ENCODE data around the gene ATF6.
A peak's percentile ranks its signal among the peaks of the same experiment; 100 is the strongest.
"Not testable (repeated sequence)": the region's sequence is repeated elsewhere in the genome, so short reads cannot be mapped to it uniquely, and the experiment has no call there.

ATF6 gene

DNA sequence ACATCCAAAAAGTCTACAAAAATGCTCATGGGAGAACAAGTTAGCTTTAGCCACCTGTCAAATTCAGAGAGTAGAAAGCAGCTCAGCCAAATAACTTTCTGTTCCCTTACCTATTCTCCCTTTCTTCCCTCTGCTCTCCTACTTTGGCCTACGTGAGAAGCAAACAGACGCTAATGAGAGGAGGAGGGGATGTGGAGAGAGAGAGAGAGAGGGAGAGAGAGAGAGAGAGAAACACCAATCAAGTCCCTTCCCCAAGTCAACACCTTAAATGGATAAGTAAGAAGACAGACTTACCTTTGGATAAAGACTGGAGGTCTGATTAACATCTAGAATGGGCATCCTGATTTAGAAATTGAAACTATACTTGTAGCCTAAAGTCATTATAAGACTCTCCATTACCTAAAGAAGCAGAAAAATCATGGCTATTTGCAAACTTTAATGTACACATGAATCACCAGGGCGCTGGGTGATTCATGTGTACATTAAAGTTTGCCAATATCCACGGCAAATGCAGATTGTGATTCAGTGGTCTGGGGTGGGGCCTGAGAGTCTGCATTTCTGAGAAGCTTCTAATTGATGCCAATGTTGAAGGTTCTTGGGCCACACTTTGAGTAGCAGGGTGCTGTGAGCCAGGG is 29.7 kb upstream of the ATF6 start:
- DNase-seq, result no peak

DNA sequence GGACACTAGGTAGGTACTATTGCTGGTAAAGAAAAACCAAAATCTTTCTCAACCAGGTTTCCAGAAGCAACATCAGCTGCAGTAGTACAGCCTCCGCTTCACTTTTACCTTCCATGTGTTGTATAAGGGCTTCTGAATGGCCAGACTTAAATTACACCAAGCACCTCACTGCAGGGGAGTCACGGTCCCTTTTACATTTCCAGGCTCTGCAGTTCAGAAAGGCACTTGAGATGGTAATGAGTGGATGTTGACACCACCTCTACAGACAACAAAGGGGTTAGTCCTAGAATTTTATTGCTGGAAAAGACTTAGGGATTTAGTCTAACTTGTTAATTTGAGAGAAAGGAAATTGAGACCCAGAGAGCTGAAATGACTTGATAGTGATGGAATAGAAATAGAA is 28.5 kb upstream of the ATF6 start:
- DNase-seq, result no peak

- peak; percentile 73 for DNase-seq
Measured at GRCh38 chr1:161738627-161739287, 27.4 kb upstream of the ATF6 start.

DNA sequence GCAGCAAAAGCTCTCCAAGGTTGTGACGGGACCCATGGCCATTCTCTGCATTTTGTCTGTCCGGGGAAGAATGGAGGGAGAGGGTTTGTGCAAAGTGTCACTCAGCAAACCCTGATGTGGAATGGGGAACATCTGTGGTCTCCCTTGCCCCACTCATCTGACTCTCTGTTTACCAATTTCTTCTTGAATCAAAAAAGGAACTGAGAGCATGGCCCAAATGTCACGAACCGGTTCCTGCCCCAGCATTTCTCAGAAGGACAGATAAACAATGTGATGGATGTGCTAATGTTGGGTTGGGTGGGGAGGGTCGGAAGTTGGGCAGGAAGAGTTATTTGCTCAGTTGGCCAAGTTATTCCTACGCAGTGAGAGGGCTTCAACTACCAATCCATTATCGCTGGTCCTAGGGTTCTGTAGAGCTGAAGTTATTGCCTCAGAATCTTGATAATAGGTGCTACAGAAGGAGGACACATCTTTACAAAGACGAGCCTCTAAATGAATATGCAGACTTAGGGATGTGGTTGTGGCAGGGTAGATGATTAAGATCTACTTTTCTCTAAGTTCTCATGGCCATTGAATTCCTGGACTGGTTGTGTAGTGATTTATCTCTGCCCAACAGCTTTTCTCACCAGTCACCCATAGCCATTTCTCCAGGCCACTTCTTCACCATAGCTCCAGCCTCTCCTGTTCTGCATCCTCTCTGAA is 26.1 kb upstream of the ATF6 start:
- DNase-seq, result peak; percentile 30

- DNase-seq, result no peak
Measured at GRCh38 chr1:161740921-161741320, 25.2 kb upstream of the ATF6 start.

DNA sequence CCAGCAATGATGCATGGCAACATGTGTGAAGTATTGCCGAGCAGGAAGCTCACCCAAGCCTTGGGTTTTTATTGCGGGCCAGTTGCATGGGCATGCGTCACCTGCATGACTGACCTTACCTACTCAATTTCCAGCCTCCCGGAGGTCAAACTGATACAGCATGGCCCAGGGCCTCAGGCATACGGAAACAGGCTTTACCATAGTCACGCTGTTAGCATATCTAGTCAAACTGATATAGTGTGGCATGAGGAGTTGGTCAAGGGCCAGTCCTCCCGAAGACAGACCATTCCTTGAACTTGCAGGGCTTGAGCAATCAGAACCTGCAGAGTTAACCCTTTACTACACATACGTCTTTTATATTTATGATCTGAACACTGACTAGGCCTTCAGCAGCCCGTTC is 22.9 kb upstream of the ATF6 start:
- DNase-seq, result no peak

- no peak for DNase-seq
Measured at GRCh38 chr1:161747801-161748200, 18.3 kb upstream of the ATF6 start.

DNA sequence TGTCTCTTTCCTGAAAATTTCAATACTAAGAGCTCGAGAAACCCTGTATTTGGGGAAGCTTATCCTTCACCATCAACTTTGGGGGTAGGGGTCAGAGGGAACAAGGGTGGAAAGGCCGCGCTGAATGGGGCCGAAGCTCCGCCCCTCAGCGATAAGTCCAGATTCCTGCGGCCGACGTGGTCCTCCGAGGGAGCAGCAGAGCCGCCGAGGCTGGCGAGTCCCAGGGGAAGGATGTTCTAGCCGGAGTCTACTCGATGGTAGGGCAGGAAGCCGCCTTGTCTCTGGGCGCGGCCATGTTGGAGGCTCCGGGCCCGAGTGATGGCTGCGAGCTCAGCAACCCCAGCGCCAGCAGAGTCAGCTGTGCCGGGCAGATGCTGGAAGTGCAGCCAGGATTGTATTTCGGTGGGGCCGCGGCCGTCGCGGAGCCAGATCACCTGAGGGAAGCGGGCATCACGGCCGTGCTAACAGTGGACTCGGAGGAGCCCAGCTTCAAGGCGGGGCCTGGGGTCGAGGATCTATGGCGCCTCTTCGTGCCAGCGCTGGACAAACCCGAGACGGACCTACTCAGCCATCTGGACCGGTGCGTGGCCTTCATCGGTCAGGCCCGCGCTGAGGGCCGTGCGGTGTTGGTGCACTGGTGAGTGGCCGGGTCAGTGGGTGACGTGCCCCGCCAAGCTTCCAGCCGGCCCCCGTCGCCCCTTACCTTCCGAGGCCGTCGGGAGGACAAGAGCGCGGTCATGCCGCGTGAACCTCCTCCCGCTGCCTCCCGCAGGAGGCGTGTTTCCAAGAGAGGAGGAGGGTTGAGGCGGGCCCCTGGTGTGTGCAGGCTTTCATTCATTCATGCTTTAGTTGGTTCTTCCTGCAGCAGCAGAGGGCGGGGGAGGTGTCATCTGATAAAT is 16.4 kb upstream of the ATF6 start, which contains the start of gene DUSP12:
Gene DUSP12 (plus strand): TSS at position 278 of the 899 bp plus-strand sequence. CDS start 16 bp downstream, at position 294.
- DNase-seq, result peak; percentile 97

- peak; percentile 61 for DNase-seq
Measured at GRCh38 chr1:161763522-161764098, 2.5 kb upstream of the ATF6 start.

GRCh38 chr1:161768461-161768860 is 2.3 kb downstream of the ATF6 start:
- DNase-seq, result no peak

GRCh38 chr1:161768986-161769672 is 3.0 kb downstream of the ATF6 start:
- DNase-seq, result no peak

DNA sequence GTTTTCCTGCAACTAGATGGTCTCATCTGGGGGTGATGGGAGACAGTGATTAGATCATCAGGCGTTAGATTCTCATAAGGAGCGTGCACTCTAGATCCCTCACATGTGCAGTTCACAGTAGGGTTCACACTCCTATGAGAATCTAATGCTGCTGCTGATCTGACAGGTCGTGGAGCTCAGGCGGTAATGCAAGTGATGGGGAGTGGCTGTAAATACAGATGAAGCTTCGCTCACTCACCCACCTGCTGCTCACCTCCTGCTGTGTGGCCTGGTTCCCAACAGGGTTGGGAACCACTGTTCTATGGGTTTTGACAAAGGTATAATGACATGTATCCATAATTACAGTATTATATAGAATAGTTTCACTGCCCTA is 3.5 kb downstream of the ATF6 start:
- DNase-seq, result not testable (repeated sequence)

- no peak for DNase-seq
Measured at GRCh38 chr1:161770250-161770649, 4.1 kb downstream of the ATF6 start.

DNA sequence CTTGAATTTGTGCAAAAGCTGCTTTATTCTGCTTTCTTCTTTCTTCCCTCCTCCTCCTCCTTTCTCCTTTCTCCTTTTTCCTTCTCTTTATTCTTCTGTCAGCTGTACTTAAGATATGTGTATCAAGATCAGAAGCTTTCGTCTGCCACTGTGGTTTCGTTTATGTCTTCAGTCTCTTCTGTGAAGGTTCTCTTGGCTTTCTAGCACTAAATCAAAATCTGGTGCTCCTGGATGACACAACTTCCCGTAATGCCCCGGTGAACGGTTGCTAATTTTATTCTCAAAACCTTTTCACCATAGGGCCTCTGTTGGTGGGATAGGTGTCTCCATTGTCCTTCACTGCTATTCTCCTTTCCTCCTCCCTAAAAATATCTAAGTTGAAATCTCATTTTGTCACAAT is 5.0 kb downstream of the ATF6 start:
- DNase-seq, result no peak

- no peak for DNase-seq
Measured at GRCh38 chr1:161771973-161772372, 5.9 kb downstream of the ATF6 start.

DNA sequence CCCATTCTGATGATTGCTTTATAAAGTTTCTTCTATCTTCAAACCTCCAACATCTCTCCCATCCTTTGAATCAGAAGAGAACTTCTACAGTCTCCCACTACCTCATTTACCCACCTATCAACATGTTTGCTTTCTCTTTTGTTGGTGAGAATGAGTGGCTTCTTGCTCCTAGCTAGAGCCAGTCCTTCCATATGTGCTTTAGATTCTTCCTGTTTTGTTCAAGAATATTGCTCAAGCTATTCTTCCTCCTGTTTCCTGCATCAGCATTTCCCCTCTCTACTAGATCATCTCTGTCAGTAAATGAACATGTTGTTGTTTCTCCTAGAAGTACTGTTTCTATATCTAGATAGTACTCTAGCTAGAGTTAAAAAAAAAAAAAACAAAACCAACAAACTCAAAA is 6.3 kb downstream of the ATF6 start:
- peak; percentile 43 for DNase-seq

DNA sequence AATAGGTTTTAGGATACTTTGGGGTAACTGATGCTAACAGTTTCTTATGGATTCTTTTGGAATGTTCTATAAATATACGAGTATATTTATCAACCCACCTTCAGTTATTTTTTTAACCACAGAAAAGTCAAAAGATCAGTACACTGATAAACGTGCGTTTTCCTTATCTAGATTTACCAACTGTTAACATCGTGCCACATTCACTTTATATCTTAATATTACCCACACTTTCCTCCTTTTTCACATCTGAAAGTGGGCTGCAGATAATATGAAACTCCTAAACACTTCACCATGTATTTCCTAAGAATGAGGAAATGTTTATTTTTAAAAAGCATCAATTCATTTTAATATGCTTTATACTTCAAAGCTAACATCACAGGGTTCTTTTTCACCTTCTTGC is 7.7 kb downstream of the ATF6 start:
- DNase-seq, result no peak

DNA sequence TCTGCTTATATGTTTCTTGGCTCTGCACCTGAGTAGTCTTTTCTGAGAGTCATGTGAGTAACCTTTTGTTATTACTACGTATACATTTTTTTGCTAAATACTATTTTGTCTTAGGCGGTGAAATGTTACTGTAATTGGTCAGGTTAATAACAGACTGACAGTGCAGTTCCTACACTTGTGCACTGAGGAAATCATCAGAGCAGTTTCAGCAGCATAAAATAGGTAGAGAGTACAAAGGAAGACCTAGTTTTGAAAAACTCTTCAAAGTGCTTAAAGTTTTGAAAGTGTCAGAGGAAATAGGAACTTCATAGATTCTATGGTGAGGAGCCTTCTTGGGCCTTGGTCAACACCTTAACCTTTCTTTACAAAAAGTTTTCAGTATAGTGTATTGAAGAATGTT is 11.1 kb downstream of the ATF6 start:
- no peak for DNase-seq

DNA sequence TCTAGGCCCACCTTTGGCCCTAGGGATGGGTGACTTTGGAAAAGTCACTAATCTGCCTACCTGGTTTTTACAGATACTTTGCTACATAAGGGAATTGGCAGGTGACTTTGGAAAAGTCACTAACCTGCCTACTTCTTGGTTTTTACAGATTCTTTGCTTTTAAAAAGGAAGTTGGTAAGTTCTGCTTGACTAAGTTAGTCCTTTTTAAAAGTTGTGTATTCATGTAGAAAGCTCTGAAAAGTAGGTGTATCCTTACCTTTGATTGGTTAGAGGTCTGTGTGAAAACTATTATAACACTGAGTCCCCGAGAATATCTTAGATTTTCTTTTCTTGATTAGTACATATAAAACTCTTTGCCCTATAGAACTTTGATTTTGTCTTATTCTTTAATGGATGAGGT is 12.4 kb downstream of the ATF6 start:
- DNase-seq, result no peak

GRCh38 chr1:161779393-161779792 is 13.3 kb downstream of the ATF6 start:
- no peak for DNase-seq

GRCh38 chr1:161781995-161782394 is 15.9 kb downstream of the ATF6 start:
- DNase-seq, result no peak

GRCh38 chr1:161782886-161783285 is 16.8 kb downstream of the ATF6 start:
- no peak for DNase-seq

All from RPMI8226 (cell line).